Epithelial cell of esophagus (primary cell): ENCODE results near the gene RBBP8.
A peak's percentile ranks its signal among the peaks of the same experiment; 100 is the strongest.

Experiments
- DNase-seq: peaks from one replicate; pipeline ENCODE4 v3.0.0; 2010; ENCODE audit warnings: low read depth
- H3K4me3 ChIP-seq: 2 replicates; pipeline ENCODE4 v1.5.1; 2011; ENCODE audit warnings: mild to moderate bottlenecking, low read length, control low read depth
- TF ChIP-seq, protein P1 (sequence below): IDR thresholded peaks from 2 replicates; pipeline ENCODE4 v1.5.1; 2011; ENCODE audit warnings: low read depth, mild to moderate bottlenecking, low read length, control low read depth, inconsistent platforms; ENCODE audit not compliant: insufficient read depth; ENCODE audit errors: missing control alignments

Gene RBBP8

DNA sequence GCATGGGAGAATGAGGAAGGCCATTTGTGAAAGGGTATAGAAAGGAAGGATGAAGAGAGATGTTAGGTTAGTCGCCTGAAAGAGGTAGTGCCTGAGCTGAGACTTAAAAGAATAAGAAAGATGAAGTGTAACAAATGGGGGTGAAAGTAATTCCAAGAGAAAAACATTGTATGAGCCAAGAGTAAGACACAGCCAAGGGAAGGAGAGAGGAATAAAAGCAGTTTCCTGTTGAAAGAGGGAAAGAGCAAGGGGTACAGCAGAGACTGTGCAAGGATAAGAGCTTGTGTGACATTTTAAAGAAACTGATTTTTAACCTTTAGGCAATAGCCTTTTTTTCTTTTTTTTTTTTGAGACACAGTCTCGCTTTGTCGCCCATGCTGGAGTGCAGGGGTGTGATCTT is 4.8 kb upstream of the RBBP8 start:
- H3K4me3 ChIP-seq = no peak overlapping the region
- TF ChIP-seq, protein P1, sequence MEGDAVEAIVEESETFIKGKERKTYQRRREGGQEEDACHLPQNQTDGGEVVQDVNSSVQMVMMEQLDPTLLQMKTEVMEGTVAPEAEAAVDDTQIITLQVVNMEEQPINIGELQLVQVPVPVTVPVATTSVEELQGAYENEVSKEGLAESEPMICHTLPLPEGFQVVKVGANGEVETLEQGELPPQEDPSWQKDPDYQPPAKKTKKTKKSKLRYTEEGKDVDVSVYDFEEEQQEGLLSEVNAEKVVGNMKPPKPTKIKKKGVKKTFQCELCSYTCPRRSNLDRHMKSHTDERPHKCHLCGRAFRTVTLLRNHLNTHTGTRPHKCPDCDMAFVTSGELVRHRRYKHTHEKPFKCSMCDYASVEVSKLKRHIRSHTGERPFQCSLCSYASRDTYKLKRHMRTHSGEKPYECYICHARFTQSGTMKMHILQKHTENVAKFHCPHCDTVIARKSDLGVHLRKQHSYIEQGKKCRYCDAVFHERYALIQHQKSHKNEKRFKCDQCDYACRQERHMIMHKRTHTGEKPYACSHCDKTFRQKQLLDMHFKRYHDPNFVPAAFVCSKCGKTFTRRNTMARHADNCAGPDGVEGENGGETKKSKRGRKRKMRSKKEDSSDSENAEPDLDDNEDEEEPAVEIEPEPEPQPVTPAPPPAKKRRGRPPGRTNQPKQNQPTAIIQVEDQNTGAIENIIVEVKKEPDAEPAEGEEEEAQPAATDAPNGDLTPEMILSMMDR = no peak
- DNase-seq = no peak

DNA sequence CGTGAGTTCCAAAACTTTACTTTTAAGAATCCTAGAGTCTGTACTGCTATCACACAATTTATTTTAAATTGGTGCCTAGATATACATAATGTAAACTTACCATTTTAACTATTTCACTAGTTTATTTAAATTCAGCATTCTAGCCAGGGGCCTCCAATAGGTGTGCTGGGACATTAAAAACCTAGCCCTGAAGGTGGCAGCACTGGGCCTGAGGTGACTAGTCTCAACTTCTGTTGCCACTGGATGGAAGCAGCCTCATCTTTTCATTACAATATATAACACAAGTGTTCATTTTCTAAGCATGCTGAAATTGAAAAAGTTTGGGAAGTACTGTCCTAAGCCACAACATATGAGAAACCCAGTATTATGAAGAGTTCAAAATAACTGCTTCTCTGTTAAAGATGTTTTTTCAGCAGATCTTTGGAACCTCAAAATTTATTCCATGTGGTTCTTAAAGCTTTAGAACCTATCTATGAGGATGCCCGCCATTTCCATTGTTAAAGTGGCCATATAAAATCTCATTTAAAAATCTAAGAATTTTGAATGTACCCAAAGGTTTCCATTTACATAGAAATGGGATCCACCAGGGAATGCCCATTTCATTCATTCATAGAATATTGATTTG is 2.9 kb upstream of the RBBP8 start:
- no peak overlapping the region for H3K4me3 ChIP-seq
- TF ChIP-seq, protein P1 = peak; percentile 87
- peak; percentile 78 for DNase-seq

DNA sequence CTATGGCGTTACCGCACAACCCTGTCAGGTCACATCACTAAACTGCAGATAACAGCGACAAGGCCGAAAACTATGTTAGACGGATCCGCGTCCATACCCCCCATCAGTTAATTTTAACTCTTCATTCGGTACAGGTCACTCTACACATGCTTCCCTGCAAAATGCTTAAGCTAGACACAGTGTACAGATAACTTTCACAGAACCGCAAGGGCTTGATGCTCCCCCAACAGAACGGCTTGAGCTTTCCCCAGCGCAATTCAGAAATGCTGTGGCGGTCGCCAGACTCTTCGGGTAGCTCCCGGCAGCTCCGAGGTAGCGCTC is 283 bp upstream of the RBBP8 start:
- no peak for DNase-seq
- TF ChIP-seq, protein P1 = no peak
- peak overlapping the region; percentile 87 for H3K4me3 ChIP-seq

DNA sequence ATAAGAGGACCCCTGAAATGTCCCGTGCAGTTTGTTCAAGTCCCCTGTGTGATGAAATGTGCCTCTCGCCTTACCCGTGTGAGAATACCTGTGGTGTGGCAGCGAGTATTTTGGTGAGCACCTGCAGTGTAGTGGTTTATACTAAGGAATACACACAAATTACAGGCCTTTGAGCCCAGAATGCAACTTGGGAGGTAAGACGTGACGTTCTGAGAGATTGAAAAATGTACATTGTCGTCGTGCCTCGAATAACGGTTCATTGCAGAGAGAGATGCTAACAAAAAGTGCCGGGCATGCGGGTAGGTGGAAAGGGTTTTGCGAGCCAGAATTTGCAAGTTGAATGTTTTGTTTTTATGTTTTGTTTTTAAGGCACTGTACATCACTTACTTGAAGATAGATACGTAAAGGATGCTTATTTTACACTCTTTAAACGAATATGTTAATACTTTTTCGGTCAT is 867 bp downstream of the RBBP8 start:
- TF ChIP-seq, protein P1 = no peak
- no peak for DNase-seq
- peak overlapping the region; percentile 87 for H3K4me3 ChIP-seq

DNA sequence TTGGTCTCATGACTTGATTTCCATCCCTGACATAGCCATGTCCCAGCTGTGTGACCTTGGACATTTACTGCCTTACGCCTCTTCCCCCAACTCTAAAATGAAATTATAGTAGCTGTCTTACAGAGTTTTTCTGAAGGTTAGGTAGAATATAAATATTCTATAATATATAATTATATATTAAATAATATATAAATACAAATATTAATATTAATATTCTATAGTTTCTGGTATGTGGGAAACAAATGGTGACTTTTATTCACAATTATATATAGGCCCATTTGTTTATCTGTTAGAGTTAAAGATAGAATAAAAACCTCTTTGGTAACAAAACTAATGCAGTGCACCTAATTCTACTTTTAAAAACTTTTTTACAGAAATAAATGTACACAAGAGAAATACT is 1.7 kb downstream of the RBBP8 start:
- DNase-seq = no peak
- TF ChIP-seq, protein P1 = no peak
- no peak overlapping the region for H3K4me3 ChIP-seq

DNA sequence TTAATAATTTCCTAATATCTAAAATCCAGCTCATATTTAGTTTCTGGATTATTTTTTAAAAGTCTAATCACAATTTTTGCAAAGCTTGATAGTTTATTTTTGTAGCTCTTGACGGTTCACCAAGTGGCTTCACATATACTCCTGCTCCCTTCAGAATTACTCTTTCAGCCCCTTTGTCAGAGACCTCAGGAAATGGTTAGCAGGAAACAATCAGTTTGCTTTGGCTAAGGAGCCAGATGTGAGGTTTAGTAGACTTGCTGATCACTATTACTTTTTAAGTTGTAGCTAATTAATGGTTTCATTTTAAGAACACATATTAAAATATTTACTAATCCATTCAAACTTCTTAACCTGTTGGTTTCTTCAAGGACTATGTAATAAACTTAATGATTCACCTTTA is 2.3 kb downstream of the RBBP8 start:
- H3K4me3 ChIP-seq = no peak overlapping the region
- DNase-seq = no peak
- TF ChIP-seq, protein P1 = no peak

DNA sequence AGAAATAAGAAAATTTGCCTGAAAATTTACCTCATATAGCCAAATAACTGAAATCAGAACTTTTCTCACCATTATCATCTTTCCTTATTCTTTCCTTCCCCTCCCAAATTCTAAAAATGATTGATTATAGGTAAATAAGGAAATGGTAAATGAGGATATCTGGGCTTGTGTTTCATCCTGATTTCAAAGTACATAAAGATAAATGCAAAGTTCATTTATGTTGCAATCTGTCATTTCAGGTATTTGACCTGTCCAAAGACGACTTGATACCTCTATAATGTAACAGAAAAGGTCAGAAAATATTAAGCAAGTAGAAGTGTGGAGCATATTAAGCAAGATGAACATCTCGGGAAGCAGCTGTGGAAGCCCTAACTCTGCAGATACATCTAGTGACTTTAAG is 3.4 kb downstream of the RBBP8 start:
- TF ChIP-seq, protein P1 = no peak
- no peak for DNase-seq
- H3K4me3 ChIP-seq = no peak overlapping the region
